ENCODE results near the gene SLC15A4. TPM values are rescaled to one million over a fixed set of nuclear protein-coding genes. Genes with fewer than 3 reads are reported as not detected.

Gene SLC15A4
- total RNA-seq, 1 donor from 2014 or later, result 26.5 TPM

DNA sequence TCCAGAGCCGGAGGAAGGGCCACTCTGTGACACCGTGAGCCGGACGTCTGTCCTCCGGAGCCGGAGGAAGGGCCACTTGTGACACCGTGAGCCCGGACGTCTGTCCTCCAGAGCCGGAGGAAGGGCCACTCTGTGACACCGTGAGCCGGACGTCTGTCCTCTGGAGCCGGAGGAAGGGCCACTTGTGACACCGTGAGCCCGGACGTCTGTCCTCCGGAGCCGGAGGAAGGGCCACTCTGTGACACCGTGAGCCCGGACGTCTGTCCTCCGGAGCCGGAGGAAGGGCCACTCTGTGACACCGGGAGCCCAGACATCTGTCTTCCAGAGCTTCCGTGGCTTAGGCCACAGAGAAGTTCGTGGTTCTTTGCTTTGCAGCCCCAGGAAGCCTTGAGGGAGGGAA lies 22.9 kb upstream of the SLC15A4 start:
- DNase-seq (ENCODE audit: low spot score), result peak; percentile 79

DNA sequence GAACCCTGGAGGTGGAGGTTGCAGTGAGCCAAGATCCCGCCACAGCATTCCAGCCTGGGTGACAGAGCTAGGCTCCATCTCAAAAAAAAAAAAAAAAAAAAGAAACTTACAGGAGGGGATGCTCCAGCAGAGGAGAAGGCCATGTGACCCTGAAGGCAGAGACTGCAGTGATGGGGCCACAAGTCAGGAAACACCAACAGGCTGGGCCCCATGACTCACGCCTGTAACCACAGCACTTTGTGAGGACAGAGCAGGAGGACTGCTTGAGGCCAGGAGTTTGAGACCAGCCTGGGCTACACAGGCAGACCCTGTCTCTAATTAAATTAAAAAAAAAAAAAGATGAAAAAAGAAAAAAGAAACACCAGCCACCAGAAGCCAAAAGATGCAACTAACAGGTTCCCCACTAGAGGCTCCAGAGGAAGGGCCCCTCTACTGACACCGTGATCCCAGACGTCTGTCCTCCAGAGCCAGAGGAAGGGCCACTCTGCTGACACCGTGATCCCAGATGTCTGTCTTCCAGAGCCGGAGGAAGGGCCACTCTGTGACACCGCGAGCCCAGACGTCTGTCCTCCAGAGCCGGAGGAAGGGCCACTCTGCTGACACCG lies 20.4 kb upstream of the SLC15A4 start:
- DNase-seq (ENCODE audit: low spot score), result peak; percentile 71

DNA sequence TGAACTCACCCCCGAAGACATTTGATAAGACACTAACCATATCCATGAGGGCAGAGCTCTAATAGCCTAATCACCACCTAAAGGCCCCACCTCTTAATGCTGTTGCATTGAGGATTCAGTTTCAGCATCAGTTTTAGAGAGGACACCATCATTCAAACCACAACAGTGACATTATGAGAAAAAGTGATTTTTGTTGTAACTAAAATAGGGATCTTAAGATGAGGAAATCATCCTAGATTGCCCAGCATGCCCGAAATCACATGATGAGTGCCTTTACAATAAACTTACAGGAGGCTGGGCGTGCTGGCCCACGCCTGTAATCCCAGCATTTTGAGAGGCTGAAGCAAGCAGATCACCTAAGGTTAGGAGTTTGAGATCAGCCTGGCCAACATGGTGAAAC lies 19.8 kb upstream of the SLC15A4 start:
- DNase-seq (ENCODE audit: low spot score), result peak; percentile 28

DNA sequence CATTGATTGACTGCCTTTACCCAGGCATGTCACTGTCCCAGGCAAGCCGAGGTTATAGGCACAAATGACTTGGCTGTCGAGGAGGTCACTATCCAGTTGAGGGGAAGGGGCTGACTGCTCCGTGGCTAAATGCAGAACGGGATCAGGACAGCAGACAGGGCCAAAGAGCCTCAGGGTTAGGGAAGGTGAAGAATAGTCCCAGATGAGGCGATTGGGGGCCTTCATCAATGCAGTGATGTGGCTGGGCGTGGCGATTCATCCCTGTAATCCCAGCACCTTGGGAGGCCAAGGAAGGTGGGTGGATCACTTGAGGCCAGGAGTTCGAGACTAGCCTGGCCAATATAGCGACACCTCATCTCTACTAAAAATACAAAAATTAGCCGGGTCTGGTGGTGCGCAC lies 18.8 kb upstream of the SLC15A4 start:
- no peak for DNase-seq (ENCODE audit: low spot score)

DNA sequence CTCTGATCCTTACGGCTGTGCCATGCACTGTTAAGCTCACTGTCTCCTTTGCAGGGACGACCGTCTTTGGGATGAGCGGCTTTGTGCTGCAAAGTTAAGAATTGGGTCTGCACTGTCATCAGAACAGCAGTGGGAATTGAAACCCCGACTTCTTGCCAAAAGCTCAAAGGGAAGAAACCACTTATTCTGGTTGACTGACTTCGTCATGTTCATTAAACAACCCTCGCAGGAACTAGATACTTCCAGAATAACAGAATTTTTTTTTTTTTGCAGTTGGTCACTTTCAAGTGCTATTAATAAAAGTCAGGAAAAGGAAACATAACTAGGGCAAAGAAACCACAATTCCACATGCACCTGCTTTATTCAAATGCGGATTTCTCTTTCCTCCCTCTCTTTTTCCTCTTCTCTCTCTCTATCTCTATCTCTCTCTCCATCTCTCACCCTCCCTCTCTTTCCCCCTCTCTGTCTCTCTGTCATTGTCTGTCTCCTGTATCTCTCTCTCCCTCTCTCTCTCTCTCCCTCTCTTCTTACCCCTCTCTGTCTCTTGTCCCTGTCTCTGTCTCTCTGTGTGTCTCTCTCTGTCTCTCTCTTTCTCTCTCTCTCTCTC lies 17.2 kb upstream of the SLC15A4 start:
- DNase-seq (ENCODE audit: low spot score), result peak; percentile 22

DNA sequence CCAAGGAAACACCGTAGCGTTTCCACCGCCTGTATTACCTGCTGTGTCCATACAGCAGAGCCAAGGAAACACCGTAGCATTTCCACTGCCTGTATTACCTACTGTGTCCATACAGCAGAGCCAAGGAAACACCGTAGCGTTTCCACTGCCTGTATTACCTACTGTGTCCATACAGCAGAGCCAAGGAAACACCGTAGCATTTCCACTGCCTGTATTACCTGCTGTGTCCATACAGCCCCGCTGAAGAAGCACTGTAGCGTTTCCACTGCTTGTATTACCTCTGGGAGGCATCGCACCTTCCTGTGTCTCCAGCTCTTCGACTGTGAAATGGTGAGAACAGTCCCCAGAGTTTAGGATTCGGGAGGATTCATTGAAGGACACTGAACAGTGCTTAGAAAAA lies 16.1 kb upstream of the SLC15A4 start:
- peak; percentile 30 for DNase-seq (ENCODE audit: low spot score)

DNA sequence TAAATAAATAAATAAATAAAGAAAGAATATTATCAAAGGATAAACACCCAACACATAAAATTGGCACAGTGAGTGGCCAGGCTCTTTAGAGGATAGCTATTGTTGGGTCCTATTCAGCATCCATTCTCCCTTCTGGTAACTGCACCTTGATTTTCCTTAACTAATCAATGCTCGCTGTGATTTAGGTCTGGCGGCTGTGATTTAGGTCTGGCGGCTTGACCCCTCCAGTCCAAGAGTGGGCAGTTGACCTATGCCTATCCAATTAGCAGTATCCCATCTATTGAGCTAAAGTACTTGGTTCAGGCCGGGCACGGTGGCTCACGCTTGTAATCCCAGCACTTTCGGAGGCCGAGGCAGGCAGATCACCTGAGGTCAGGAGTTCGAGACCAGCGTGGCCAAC lies 9.7 kb upstream of the SLC15A4 start:
- peak; percentile 14 for DNase-seq (ENCODE audit: low spot score)

DNA sequence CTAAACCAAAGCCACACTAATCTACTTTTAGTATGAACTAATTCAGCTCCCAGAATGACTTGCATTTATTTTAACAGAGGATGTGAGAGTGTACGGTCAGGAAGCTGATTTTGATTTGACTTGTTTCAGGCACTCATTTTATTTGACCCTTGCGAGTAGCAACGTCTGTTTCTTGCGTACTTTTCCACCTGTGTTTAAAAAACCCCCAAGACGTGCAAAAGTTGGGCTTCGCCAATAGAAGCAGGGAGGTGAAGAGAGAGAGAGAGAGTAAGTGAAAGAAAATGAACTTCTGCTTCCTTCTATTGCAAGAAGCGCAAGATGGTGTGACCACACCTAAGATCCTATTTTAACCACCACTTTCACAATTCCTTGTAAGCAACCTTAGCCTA lies 6.7 kb upstream of the SLC15A4 start:
- DNase-seq (ENCODE audit: low spot score), result no peak

DNA sequence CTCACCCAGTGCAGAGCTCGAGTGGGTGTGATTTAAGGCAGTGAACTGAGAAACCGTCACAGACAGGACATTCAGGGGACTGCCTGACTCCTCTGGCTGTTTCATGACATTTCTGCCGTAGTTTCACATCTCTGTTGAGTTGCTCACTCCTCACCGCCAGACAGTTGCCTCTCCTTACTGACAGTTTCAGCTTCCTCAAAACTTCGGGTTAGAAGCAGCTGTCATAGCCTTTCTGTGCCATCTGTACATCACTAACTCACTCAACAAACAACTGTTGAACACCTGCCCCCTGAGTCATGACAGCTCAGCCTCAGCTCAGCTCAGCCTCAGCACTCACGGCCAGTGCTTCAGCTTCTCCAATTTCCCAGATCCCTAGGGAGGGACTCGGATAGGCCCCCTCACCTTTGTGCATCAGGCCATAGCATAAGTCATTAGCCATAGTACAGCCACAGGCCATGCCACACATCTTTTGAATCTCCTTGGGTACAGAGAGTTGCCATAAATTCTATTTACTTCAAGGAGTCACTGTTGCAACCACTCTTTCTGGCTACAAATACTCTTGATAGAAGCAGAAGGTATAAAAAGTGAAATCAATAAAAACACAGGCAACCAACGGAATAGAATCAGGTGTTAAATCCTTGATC lies 6.2 kb upstream of the SLC15A4 start:
- DNase-seq (ENCODE audit: low spot score), result no peak

DNA sequence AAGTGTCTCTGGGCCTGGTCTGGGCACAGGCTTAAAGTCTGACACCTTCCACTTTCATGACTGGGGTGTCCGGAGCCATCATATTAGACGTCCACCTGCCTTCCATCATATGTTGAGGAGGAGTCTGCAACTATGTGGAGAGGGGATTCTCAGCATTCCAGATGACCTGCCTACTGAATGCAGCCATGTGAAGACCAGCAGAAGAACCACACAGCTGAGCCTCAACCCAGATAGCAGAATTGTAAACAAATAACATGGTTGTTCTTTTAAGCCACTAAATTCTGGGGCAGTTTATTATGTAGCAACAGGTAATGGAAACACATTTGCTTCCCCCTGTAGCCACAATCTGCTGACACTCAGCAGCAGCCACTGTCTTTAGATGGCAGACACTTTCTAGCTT lies 4.0 kb upstream of the SLC15A4 start:
- no peak for DNase-seq (ENCODE audit: low spot score)

DNA sequence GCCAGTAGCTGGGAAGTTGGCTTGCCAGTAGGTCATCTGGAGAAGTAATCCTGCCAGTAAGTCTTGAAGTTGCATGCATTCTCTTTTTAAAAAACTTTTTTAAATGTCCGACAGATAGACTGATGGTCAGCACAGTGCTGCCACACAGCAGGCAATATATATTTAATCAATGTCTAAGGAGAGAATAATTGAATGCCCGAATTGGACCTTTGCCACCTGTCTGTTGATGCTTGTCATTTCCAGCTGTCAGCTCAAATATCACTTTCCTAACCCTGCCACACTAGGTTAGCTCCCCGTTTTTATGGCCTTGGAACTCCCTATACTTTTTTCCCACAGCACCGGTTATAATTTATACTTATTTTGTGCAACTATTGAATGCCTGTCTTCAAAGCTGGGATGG lies 2.1 kb upstream of the SLC15A4 start:
- no peak for DNase-seq (ENCODE audit: low spot score)

DNA sequence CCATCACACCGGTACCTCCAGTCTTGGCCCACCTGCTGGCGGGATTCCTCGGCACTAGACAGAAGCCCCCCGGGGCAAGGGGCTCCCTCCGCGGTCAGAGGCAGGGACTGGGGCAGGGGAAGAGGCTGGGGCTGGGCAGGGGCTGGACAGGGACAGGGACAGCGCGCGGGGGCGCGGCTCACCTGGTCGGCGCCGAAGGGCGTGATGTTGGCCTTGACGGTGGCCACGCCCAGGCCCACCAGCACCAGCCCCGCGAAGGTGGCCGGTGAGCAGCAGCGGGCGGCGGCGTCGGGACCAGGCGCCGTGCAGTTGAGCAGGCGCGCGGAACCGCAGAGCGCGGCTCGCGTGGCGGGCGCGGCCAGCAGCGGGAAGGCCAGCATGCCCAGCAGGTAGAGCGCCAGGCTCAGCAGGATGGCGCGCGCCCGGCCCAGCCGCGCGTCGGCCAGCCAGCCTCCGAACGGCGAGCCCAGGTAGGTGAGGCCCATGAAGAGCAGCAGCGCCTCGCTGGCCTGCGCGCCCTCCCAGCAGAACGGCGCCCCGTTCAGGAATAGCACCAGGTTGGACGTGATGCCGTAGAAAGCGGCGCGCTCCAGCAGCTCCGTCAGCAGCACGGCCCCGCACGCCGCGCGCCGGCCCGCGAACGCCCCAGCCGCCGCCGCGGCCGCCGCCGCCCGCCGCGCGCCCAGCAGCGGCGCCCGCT lies 392 bp downstream of the SLC15A4 start:
- DNase-seq (ENCODE audit: low spot score), result no peak

DNA sequence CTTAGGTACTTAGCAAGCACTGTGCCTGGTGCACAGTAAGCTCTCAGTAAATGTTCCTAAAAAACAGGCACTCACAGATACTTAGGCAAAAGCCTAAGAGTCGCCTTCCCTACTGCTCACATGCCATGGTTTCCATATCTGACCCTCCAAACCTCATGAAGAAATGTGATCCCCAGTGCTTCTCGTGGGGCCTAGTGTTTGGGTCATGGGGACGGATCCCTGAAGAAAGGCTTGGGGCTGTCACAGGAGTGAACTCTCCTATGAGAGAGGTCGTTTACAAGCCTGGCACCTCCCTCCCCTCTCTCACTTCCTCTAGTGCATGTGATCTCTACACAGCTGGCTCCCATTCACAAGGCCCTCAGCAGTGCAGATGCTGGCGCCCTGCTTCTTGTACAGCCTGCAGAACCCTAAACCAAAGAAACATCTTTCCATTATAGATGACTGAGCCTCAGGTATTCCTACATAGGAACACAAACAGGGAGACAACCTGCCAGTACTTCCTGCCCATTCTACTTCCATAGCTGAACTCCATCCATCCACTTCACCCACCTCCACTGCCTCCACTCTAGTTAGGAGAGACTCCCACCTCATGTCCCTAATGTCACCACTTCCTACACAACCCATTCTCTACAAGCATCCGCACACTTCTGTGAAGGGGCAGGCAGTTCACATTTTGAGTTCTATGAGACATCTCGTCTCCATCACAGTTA lies 2.9 kb downstream of the SLC15A4 start:
- no peak for DNase-seq (ENCODE audit: low spot score)

DNA sequence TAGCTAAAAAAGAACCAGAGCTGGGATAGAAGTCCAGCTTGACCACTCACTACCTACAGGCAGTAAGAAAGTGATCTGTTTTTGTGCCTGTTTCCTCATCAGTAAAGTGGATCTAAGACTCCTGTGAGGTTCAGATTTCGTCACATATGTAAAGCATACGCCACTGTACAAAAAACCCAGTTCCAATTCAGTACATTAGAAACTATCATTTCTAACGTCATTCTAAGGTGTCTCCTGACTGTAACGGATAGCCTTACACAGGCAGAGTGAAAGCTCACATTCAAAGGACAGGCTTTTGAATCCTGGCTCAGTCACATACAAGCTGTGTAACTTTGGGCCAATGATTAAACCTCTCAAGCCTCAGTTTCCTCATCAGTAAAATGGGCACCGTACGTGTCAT lies 3.5 kb downstream of the SLC15A4 start:
- DNase-seq (ENCODE audit: low spot score), result no peak

DNA sequence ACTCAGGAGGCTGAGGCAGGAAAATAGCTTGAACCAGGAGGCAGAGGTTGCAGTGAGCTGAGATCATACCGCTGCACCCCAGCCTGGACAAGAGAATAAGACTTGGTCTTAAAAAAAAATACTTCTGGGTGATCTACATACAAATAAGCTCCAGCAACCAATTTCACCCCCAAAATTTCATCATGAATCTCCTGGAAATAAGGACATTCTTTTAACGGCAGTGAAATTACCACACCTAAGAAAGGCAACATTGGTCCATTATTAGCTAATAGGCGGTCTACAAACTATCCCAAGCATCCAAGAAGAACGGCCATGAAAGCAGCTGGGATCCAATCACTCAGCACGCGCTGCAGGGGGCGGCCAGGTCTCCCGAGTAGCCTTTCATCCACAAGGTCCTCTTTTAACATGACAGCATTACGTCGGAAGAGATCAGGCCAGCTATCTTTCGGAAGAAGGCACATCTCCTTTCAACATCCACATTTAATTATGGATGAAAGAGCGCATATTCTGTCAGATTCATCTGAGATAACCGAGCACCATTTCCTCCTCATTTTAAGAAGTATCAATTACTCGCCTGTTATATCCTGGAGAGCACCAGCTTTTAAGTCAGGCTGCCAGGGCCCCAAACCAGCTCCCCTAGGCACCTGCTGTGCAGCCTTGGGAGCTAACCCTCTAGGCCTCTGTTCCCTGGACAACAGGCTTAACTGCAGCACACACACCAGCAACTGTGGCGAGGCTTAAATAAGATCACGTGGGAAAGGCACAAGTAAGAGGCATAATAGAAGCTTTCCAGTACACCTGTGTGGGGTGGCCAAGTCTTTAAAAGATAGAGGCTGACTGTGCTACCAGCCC lies 4.2 kb downstream of the SLC15A4 start:
- DNase-seq (ENCODE audit: low spot score), result no peak

DNA sequence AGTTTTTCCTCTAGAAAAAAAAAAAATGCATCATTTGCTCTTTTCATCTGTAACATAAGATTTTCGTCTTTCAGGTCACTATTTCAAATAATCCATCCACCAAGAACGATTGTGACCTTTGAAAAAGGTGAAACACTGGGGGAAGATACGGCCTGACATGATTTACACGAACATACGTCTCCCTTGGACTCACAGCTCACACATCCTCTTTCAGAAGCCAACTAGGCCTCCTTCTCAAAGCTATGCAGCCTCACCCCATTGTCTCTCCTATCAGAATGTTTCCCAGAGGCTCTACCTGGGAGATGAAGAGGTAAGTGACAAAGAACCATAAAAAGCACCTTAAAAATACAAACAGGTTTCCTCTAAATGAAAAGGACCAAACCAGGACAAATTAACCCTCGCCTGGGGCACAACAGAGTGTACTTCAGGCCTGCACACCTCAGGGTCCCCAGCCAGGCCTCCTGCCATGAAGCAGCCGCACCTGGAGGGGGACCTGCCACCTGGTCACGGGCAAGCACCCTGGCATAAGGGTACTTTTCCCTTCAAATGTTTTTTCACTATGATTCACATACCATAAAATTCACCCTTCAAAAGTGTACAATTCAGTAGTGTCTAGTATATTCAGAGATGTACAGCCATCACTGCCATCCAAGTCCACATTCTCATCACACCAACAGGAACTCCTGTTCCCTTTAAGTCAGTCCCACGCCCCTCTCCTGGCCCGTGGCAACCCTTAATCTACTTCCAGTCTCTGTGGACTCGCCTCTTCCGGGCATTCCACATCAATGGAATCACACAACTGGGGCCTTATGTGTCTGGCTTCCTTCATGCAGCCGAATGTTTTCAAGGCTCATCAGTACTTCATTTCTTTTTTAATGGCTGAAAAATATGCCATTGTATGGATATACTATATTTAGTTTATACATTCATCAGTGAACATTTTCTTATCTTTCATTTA lies 5.4 kb downstream of the SLC15A4 start:
- no peak for DNase-seq (ENCODE audit: low spot score)

DNA sequence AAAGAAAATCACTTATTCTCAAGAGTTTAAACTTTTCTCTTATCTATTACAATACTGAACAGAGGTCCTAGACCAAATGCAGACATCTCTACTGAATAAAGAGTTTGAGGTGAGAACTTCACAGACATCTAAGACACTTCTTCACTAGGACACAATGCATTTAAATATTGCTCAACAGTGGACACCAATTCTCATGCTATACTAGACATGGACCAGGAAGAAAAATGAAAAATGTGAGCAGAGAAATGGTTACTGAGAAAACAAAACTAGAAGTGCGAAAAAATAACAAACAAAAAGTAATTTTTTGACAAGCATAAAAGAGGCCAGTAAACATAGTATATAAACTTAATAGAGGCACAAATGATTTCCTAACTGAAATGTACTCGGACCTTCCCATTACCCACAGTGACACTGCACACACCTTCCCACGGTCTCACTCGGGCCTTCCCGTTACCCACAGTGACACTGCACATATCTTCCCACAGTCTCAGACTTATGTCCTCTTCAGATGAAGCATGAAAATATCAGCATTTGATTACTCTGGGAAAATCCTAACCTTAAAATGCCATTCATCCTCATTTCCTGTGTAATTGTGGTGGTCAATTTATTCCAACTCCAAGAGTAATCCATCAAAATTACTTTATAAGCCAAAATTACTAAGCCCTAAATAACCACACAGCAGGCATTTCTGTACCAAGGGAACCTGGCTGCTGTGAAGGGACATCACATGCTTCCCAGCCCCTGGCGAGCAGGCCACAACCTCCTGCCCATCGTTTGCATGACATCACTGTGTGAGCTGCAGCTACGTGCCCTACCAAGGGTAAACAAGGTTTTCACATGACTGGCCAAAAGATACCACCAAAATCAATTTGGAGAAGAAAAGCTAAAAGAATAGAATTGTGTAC lies 6.4 kb downstream of the SLC15A4 start:
- no peak for DNase-seq (ENCODE audit: low spot score)

DNA sequence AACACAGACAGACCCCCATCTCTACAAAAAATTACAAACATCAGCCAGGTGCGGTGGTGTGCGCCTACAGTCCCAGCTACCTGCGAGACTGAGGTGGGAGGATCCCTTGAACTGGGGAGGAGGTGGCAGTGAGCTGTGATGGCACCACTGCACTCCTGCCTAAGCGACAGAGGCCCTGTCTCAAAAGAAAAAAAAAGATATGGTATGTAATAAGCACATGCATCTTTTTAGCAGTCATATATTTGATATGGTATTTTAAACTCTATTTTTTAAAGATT lies 7.2 kb downstream of the SLC15A4 start:
- no peak for DNase-seq (ENCODE audit: low spot score)

Data from mesenteric fat pad (tissue), 1 donor.